B cell (primary cell): Measurements from ENCODE around the gene UBA7. TPM values are rescaled to one million over a fixed set of nuclear protein-coding genes. Genes with fewer than 3 reads are reported as not detected.

Experiments used
- ATAC-seq: fragments of 200-7000 bp; cut with Tn5 transposase; one replicate; pipeline ENCODE4 v1.10.0; 2021; ENCODE audit warnings: low read depth, mild to moderate bottlenecking, moderate number of reproducible peaks, moderate library complexity
- CTCF ChIA-PET: fragments of 350-600 bp; sonication (Branson Sonifier 250); formaldehyde crosslinking; loops from one replicate; lab custom pipeline; 2021; ENCODE audit warnings: antibody characterized with exemption, inconsistent platforms; lab: Charles Lee
- POLR2A ChIA-PET: fragments of 350-600 bp; sonication (Branson Sonifier 250); formaldehyde crosslinking; loops from one replicate; lab custom pipeline; 2021; ENCODE audit warnings: antibody characterized with exemption; lab: Charles Lee
- DNase-seq: peaks from one replicate; pipeline ENCODE4 v3.0.0; 2013
- H2AFZ ChIP-seq: 2 replicates; pipeline ENCODE4 v1.6.1; 2012; ENCODE audit warnings: mild to moderate bottlenecking, low read depth, low read length; ENCODE audit not compliant: insufficient read depth, poor library complexity, severe bottlenecking
- H3K27ac ChIP-seq, 2 donors: 1 replicate in 1 of 2; 2 replicates in 1 of 2; pipeline ENCODE4 v1.5.1; 2012 to 2013; ENCODE audit warnings: low read length in 2 of 2, mild to moderate bottlenecking in 2 of 2, moderate library complexity in 1 of 2
- H3K27me3 ChIP-seq, 4 experiments: fragments of 200-600 bp in 1 of 4; sonication (generic) in 1 of 4; replicated peaks in 1 of 4; 1 replicate in 2 of 4; 2 replicates in 2 of 4; pipeline versions ENCODE4 v1.6.1 to v1.7.0; 2013 to 2016; ENCODE audit warnings: low read length in 3 of 4, mild to moderate bottlenecking in 2 of 4, mixed read lengths in 1 of 4, moderate library complexity in 1 of 4; ENCODE audit not compliant: insufficient read depth in 4 of 4, control insufficient read depth in 3 of 4; ENCODE audit errors: control extremely low read depth in 1 of 4
- H3K36me3 ChIP-seq, 2 experiments: replicated peaks in 1 of 2; 1 replicate in 1 of 2; 2 replicates in 1 of 2; pipeline versions ENCODE4 v1.6.1 to v1.7.1; 2013; ENCODE audit warnings: low read length in 1 of 2; ENCODE audit not compliant: insufficient read depth in 2 of 2, control insufficient read depth in 1 of 2; ENCODE audit errors: control extremely low read depth in 1 of 2, extremely low read depth in 1 of 2
- H3K4me1 ChIP-seq, 2 donors: fragments of 200-600 bp in 1 of 2; sonication (generic) in 1 of 2; 1 replicate in 1 of 2; 2 replicates in 1 of 2; pipeline versions ENCODE4 v1.5.1 to v1.6.1; 2013 to 2017; ENCODE audit warnings: low read length in 2 of 2; ENCODE audit not compliant: control insufficient read depth in 2 of 2, insufficient read depth in 2 of 2
- H3K4me2 ChIP-seq: replicated peaks from 2 replicates; pipeline ENCODE3; 2012; ENCODE audit warnings: mild to moderate bottlenecking, low read depth, low read length; ENCODE audit not compliant: poor library complexity, severe bottlenecking
- H3K4me3 ChIP-seq, 5 experiments: fragments of 200-600 bp in 1 of 5; sonication (generic) in 1 of 5; 1 replicate in 3 of 5; 2 replicates in 2 of 5; pipeline versions ENCODE4 v1.5.1 to v1.7.0; 2011 to 2016; ENCODE audit warnings: low read length in 4 of 5, mild to moderate bottlenecking in 4 of 5, low read depth in 2 of 5, control low read depth in 1 of 5, moderate library complexity in 1 of 5; ENCODE audit not compliant: insufficient read depth in 1 of 5; ENCODE audit errors: control extremely low read depth in 1 of 5, extremely low read depth in 1 of 5
- H3K79me2 ChIP-seq: fragments of 200-600 bp; sonication (generic); one replicate; pipeline ENCODE4 v1.6.0; 2016; ENCODE audit warnings: low read length; ENCODE audit not compliant: control insufficient read depth, insufficient read depth
- H3K9ac ChIP-seq: fragments of 200-600 bp; sonication (generic); 2 replicates; pipeline ENCODE4 v1.6.1; 2017; ENCODE audit warnings: mild to moderate bottlenecking, low read length, moderate library complexity
- H3K9me3 ChIP-seq, 3 donors: one replicate each; pipeline versions ENCODE4 v1.6.1 to v1.7.1; 2013; ENCODE audit warnings: low read length in 2 of 3; ENCODE audit not compliant: control insufficient read depth in 2 of 3, insufficient read depth in 1 of 3; ENCODE audit errors: control extremely low read depth in 1 of 3
- H4K20me1 ChIP-seq: 2 replicates; pipeline ENCODE4 v1.6.0; 2012; ENCODE audit warnings: mild to moderate bottlenecking, low read length; ENCODE audit not compliant: insufficient read depth, control insufficient read depth, poor library complexity, severe bottlenecking
- H3K27ac Mint-ChIP-seq: one replicate; pipeline ENCODE4 v1.8.0; 2021; ENCODE audit warnings: mixed read lengths
- H3K27me3 Mint-ChIP-seq: one replicate; pipeline ENCODE4 v1.8.0; 2021; ENCODE audit warnings: mixed read lengths
- H3K4me1 Mint-ChIP-seq: one replicate; pipeline ENCODE4 v1.8.0; 2021; ENCODE audit warnings: mixed read lengths
- H3K4me3 Mint-ChIP-seq: one replicate; pipeline ENCODE4 v1.8.0; 2021; ENCODE audit warnings: mixed read lengths
- H3K9me3 Mint-ChIP-seq: one replicate; pipeline ENCODE4 v1.8.0; 2022; ENCODE audit warnings: mixed read lengths; ENCODE audit not compliant: insufficient read depth
- EZH2 ChIP-seq: IDR thresholded peaks from 2 replicates; pipeline ENCODE4 v1.6.1; 2012; ENCODE audit warnings: borderline replicate concordance, low read depth, mild to moderate bottlenecking, moderate library complexity, low read length; ENCODE audit not compliant: insufficient read depth, poor library complexity, severe bottlenecking
- WGBS: methylation state at CpG from one replicate; pipeline ENCODE4 v1.1.5; 2013; ENCODE audit warnings: missing lambda C conversion rate; ENCODE audit not compliant: insufficient coverage; 5-methylcytosine and 5-hydroxymethylcytosine counted together
- intact Hi-C: fragments of 100-400 bp; cut with micrococcal nuclease; formaldehyde crosslinking; loops from one replicate; pipeline ENCODE4 v1.10.0; 2022
- polyA plus RNA-seq: library from polyadenylated mRNA; depleted of rRNA; stranded (reverse); fragments of >200 nt; gene quantifications from 2 replicates; pipeline ENCODE4 v1.2.3, GENCODE V29; 2012
- total RNA-seq, 2 donors: library from RNA; stranded (reverse); fragments of 120-200 nt in 1 of 2; gene quantifications; 1 replicate in 1 of 2; 2 replicates in 1 of 2; pipeline versions ENCODE4 v1.2.3 to v1.2.4, GENCODE V29; 2013 to 2022
- TF ChIP-seq, protein P1 (sequence below): fragments of 200-600 bp; IDR thresholded peaks from one replicate; pipeline ENCODE4 v1.8.0; 2022; ENCODE audit warnings: antibody characterized with exemption, mild to moderate bottlenecking

The UBA7 gene
- total and polyA plus RNA-seq, 2 donors (not counting 1 experiment from before 2014, with no cell fraction given), result 418 to 943 TPM

DNA sequence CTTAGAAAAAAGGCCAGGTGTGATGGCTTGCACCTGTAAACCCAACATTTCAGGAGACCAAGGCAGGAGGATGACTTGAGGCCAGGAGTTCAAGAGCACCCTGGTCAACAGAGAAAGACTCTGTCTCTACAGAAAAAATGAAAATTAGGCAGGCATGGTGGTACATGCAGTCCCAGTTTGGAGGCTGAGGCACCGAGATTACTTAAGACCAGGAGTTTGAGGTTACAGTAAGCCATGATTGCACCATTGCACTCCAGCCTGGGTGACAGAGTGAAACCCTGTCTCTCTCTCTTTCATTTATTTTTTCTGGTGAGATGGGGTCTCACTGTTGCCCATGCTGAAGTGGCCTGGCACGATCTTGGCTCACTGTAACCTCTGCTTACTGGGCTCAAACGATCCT lies 52.1 kb downstream of the UBA7 start:
- H3K9me3 Mint-ChIP-seq, result no peaks in the 10 kb centered on the region

DNA sequence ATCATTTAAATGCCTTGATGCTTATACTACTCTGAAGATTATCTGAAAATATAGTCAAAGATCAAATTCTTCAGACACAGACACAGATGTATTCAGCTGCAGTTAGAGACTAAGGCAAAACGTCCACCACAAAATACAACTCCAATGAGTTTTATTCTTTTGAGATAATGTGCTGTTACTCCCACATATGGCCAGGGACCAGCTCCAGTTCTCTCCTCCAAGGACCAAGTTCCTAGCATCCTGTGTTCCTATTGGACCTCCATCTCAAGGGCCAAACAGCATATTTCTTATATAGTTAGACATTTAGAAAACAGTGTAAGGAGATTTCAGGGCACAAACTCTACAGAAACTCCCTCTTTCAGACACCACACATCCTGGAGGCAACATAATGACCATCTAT lies 54.5 kb downstream of the UBA7 start:
- no peak overlapping the region for H3K4me3 Mint-ChIP-seq
- no peak overlapping the region for H3K27ac ChIP-seq
- peaks cover 0 to 4% of the 10 kb centered on the region in 2 donors for H3K4me1 ChIP-seq
- ChIA-PET CTCF (no interaction called here), POLR2A (no interaction called here)
- TF ChIP-seq, protein P1, sequence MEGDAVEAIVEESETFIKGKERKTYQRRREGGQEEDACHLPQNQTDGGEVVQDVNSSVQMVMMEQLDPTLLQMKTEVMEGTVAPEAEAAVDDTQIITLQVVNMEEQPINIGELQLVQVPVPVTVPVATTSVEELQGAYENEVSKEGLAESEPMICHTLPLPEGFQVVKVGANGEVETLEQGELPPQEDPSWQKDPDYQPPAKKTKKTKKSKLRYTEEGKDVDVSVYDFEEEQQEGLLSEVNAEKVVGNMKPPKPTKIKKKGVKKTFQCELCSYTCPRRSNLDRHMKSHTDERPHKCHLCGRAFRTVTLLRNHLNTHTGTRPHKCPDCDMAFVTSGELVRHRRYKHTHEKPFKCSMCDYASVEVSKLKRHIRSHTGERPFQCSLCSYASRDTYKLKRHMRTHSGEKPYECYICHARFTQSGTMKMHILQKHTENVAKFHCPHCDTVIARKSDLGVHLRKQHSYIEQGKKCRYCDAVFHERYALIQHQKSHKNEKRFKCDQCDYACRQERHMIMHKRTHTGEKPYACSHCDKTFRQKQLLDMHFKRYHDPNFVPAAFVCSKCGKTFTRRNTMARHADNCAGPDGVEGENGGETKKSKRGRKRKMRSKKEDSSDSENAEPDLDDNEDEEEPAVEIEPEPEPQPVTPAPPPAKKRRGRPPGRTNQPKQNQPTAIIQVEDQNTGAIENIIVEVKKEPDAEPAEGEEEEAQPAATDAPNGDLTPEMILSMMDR, result no peak
- no peak for TF ChIP-seq EZH2
- no peak overlapping the region for H2AFZ ChIP-seq
- DNase-seq (no peak), ATAC-seq (no peak)
- no peak overlapping the region for H3K4me3 ChIP-seq
- H3K36me3 ChIP-seq, result peaks cover 4 to 14% of the 10 kb centered on the region in 2 experiments
- H3K27ac Mint-ChIP-seq, result no peak overlapping the region
- H3K79me2 ChIP-seq, result peaks cover 98% of the 10 kb centered on the region
- H3K27me3 Mint-ChIP-seq, result no peaks in the 10 kb centered on the region
- intact Hi-C loops, result no loop called here
- no CpG with 5 or more reads among the region's 1 CpG for WGBS
- no peak overlapping the region for H3K4me2 ChIP-seq
- H3K27me3 ChIP-seq, result no peaks in the 10 kb centered on the region
- H3K9ac ChIP-seq, result no peak overlapping the region
- no peaks in the 10 kb centered on the region for H3K9me3 ChIP-seq
- no peaks in the 10 kb centered on the region for H3K9me3 Mint-ChIP-seq
- peaks cover 25% of the 10 kb centered on the region for H3K4me1 Mint-ChIP-seq
- H4K20me1 ChIP-seq, result peaks cover 85% of the 10 kb centered on the region

More for the DNA sequence above, 52.1 kb downstream of the UBA7 start:
- intact Hi-C loops, result no loop called here
- TF ChIP-seq EZH2, result no peak
- TF ChIP-seq, protein P1, result no peak
- CTCF ChIA-PET, result interaction anchor here (0.7 kb wide), 1 partner anchor 26 kb away, joined by 3 read pairs; no protein-coding TSS in a partner anchor
- ATAC-seq (no peak), DNase-seq (no peak)
- Histone ChIP-seq H3K4me1 (no peaks in the 10 kb centered on the region), H3K9me3 (no peaks in the 10 kb centered on the region), H3K4me3 (no peak overlapping the region), H4K20me1 (peaks cover 81% of the 10 kb centered on the region), H3K4me2 (no peak overlapping the region), H3K9ac (no peak overlapping the region), H2AFZ (no peak overlapping the region), H3K79me2 (peaks cover 95% of the 10 kb centered on the region), H3K36me3 (peaks cover 4 to 19% of the 10 kb centered on the region in 2 experiments), H3K27ac (no peak overlapping the region), H3K27me3 (no peaks in the 10 kb centered on the region)
- Mint-ChIP-seq H3K4me1 (peaks cover 16% of the 10 kb centered on the region), H3K4me3 (no peak overlapping the region), H3K27ac (no peak overlapping the region), H3K27me3 (no peaks in the 10 kb centered on the region)
- WGBS, result no CpG with 5 or more reads among the region's 3 CpGs
- POLR2A ChIA-PET, result no interaction called here
